Activated gamma-delta T cell treated with anti-CD3 and anti-CD28 coated beads, Interleukin-2, amount 50 U/mL, for 16 hours (primary cell): ENCODE results near the gene INHBB.
"Not testable (repeated sequence)": the region's sequence is repeated elsewhere in the genome, so short reads cannot be mapped to it uniquely, and the experiment has no call there.

Experiments used
- DNase-seq: peaks from one replicate; pipeline ENCODE4 v3.0.0-alpha.2; 2020; ENCODE audit warnings: low read depth

INHBB gene

GRCh38 chr2:120316071-120316470 is 29.9 kb upstream of the INHBB start:
- DNase-seq: no peak

GRCh38 chr2:120316528-120317179 is 29.3 kb upstream of the INHBB start:
- DNase-seq: no peak

- no peak for DNase-seq
Observed at GRCh38 chr2:120317180-120317533, 28.8 kb upstream of the INHBB start.

- DNase-seq: no peak
Observed at GRCh38 chr2:120317916-120318315, 28.0 kb upstream of the INHBB start.

- no peak for DNase-seq
Observed at GRCh38 chr2:120318626-120319025, 27.3 kb upstream of the INHBB start.

- DNase-seq: no peak
Observed at GRCh38 chr2:120319123-120319522, 26.8 kb upstream of the INHBB start.

- DNase-seq: no peak
Observed at GRCh38 chr2:120319686-120320317, 26.1 kb upstream of the INHBB start.

- DNase-seq: no peak
Observed at GRCh38 chr2:120320318-120320851, 25.6 kb upstream of the INHBB start.

- not testable (repeated sequence) for DNase-seq
Observed at GRCh38 chr2:120320887-120321556, 24.9 kb upstream of the INHBB start.

- no peak for DNase-seq
Observed at GRCh38 chr2:120321721-120322284, 24.1 kb upstream of the INHBB start.

- no peak for DNase-seq
Observed at GRCh38 chr2:120322329-120322728, 23.6 kb upstream of the INHBB start.

GRCh38 chr2:120323214-120323613 is 22.7 kb upstream of the INHBB start:
- DNase-seq: no peak

GRCh38 chr2:120323807-120324399 is 22.0 kb upstream of the INHBB start:
- no peak for DNase-seq

- DNase-seq: no peak
Observed at GRCh38 chr2:120324933-120325332, 21.0 kb upstream of the INHBB start.

GRCh38 chr2:120326066-120326465 is 19.9 kb upstream of the INHBB start:
- no peak for DNase-seq

- DNase-seq: no peak
Observed at GRCh38 chr2:120330946-120331822, 14.8 kb upstream of the INHBB start.

GRCh38 chr2:120331903-120332302 is 14.0 kb upstream of the INHBB start:
- DNase-seq: no peak

- no peak for DNase-seq
Observed at GRCh38 chr2:120332384-120332783, 13.6 kb upstream of the INHBB start.

GRCh38 chr2:120334068-120334467 is 11.9 kb upstream of the INHBB start:
- DNase-seq: no peak

GRCh38 chr2:120336749-120337148 is 9.2 kb upstream of the INHBB start:
- DNase-seq: no peak

- DNase-seq: no peak
Observed at GRCh38 chr2:120338015-120338414, 7.9 kb upstream of the INHBB start.

GRCh38 chr2:120341977-120342376 is 4.0 kb upstream of the INHBB start:
- DNase-seq: no peak
